Endothelial cell of umbilical vein (primary cell): ENCODE data around the gene DIAPH3. TPM values are rescaled to one million over a fixed set of nuclear protein-coding genes. Genes with fewer than 3 reads are reported as not detected.

Source experiments
- BruUV-seq: library from RNA; stranded (reverse); fragments of 400-500 nt; replicated peaks from 2 replicates; lab custom pipeline; 2021; lab: Mats Ljungman, UMichigan
- CTCF ChIA-PET: fragments of 300-600, 350-600 bp; sonication (Branson Sonifier 250); formaldehyde crosslinking; loops from one replicate; lab custom pipeline; 2021; ENCODE audit warnings: antibody characterized with exemption, inconsistent platforms; lab: Charles Lee
- POLR2A ChIA-PET: fragments of 300-600, 350-600 bp; sonication (Branson Sonifier 250); formaldehyde crosslinking; loops from one replicate; lab custom pipeline; 2021; ENCODE audit warnings: antibody characterized with exemption, inconsistent platforms; lab: Charles Lee
- DNase-seq: peaks from one replicate; pipeline ENCODE4 v3.0.0-alpha.2; 2011; ENCODE audit warnings: low read depth, low spot score
- FAIRE-seq: peaks from 2 replicates; lab custom pipeline; 2011; peaks lifted over from hg19 to GRCh38; lab: Jason Lieb, UNC
- H2AFZ ChIP-seq: 2 replicates; pipeline ENCODE4 v1.6.0; 2012; ENCODE audit warnings: low read depth, low read length, control low read depth, inconsistent platforms
- H3K27ac ChIP-seq: 2 replicates; pipeline ENCODE4 v1.5.1; 2011; ENCODE audit warnings: low read depth, mild to moderate bottlenecking, control low read depth, low read length, moderate library complexity; ENCODE audit not compliant: insufficient read depth
- H3K27me3 ChIP-seq, 2 experiments: 2 replicates each; pipeline versions ENCODE4 v1.6.0 to v1.6.1; 2011; ENCODE audit warnings: low read length in 2 of 2, mixed read lengths in 1 of 2; ENCODE audit not compliant: control insufficient read depth in 2 of 2, insufficient read depth in 2 of 2
- H3K36me3 ChIP-seq, 2 experiments: 2 replicates in 1 of 2; 3 replicates in 1 of 2; pipeline ENCODE4 v1.5.1; 2011; ENCODE audit warnings: low read length in 2 of 2, mild to moderate bottlenecking in 1 of 2, moderate library complexity in 1 of 2; ENCODE audit not compliant: control insufficient read depth in 2 of 2, insufficient read depth in 2 of 2; ENCODE audit errors: extremely low read depth in 1 of 2
- H3K4me1 ChIP-seq: 3 replicates; pipeline ENCODE4 v1.5.1; 2011; ENCODE audit warnings: mild to moderate bottlenecking, low read length; ENCODE audit not compliant: control insufficient read depth, insufficient read depth; ENCODE audit errors: extremely low read depth
- H3K4me2 ChIP-seq: 2 replicates; pipeline ENCODE4 v1.6.1; 2011; ENCODE audit warnings: low read length, control low read depth, mixed read lengths; ENCODE audit not compliant: insufficient read depth
- H3K4me3 ChIP-seq, 3 experiments: fragments of 200-600 bp in 1 of 3; sonication (generic), shearing (Covaris generic) in 1 of 3; replicated peaks in 1 of 3; 2 replicates each; pipeline ENCODE4 v1.5.1; 2011 to 2016; ENCODE audit warnings: control low read depth in 3 of 3, low read length in 3 of 3, mild to moderate bottlenecking in 2 of 3, inconsistent platforms in 1 of 3, low read depth in 1 of 3, moderate library complexity in 1 of 3; ENCODE audit not compliant: insufficient read depth in 1 of 3
- H3K79me2 ChIP-seq: 2 replicates; pipeline ENCODE4 v1.6.0; 2012; ENCODE audit warnings: low read length, inconsistent platforms; ENCODE audit not compliant: control insufficient read depth, insufficient read depth
- H3K9ac ChIP-seq: replicated peaks from 2 replicates; pipeline ENCODE3; 2011; ENCODE audit warnings: low read length, control low read depth; ENCODE audit not compliant: insufficient read depth; ENCODE audit errors: extremely low read depth
- H3K9me1 ChIP-seq: replicated peaks from 3 replicates; pipeline ENCODE4 v1.6.0; 2011; ENCODE audit warnings: mild to moderate bottlenecking, low read length; ENCODE audit not compliant: control insufficient read depth, insufficient read depth; ENCODE audit errors: extremely low read depth
- H3K9me3 ChIP-seq: replicated peaks from 2 replicates; pipeline ENCODE4 v1.5.1; 2012; ENCODE audit warnings: low read length, inconsistent platforms; ENCODE audit not compliant: control insufficient read depth, insufficient read depth
- H4K20me1 ChIP-seq: replicated peaks from 2 replicates; pipeline ENCODE3; 2011; ENCODE audit warnings: mild to moderate bottlenecking, low read length; ENCODE audit not compliant: control insufficient read depth, insufficient read depth; ENCODE audit errors: extremely low read depth
- FOS ChIP-seq: IDR thresholded peaks from 2 replicates; pipeline ENCODE4 v1.6.1; 2011; ENCODE audit warnings: mild to moderate bottlenecking, low read length, moderate library complexity, borderline replicate concordance; ENCODE audit not compliant: insufficient read depth
- GATA2 ChIP-seq: IDR thresholded peaks from 2 replicates; pipeline ENCODE4 v1.7.0; 2011; ENCODE audit warnings: low read depth, mild to moderate bottlenecking, moderate library complexity, mixed read lengths, low read length; ENCODE audit not compliant: insufficient read length, insufficient read depth
- JUN ChIP-seq: IDR thresholded peaks from 2 replicates; pipeline ENCODE4 v1.6.1; 2011; ENCODE audit warnings: borderline replicate concordance, low read depth; ENCODE audit not compliant: insufficient read length, insufficient read depth
- MYC ChIP-seq: IDR thresholded peaks from one replicate; pipeline ENCODE4 v1.6.1; 2011; ENCODE audit warnings: mild to moderate bottlenecking, low read depth, low read length
- POLR2A ChIP-seq: IDR thresholded peaks from 2 replicates; pipeline ENCODE4 v1.6.1; 2012; ENCODE audit warnings: low read depth, mild to moderate bottlenecking, control low read depth, low read length
- POLR2AphosphoS5 ChIP-seq: IDR thresholded peaks from 2 replicates; pipeline ENCODE4 v1.6.1; 2012; ENCODE audit warnings: low read depth, mild to moderate bottlenecking, control low read depth, low read length, moderate library complexity; ENCODE audit not compliant: insufficient read depth
- dilution Hi-C: fragments of 300-500 bp; cut with MboI; formaldehyde crosslinking; loops from one replicate; pipeline ENCODE4 v1.15.0; 2019; ENCODE audit warnings: low sequenced_read_pairs; ENCODE audit not compliant: extremely low pct_ligation_motif_present
- intact Hi-C: fragments of 100-400 bp; cut with micrococcal nuclease; formaldehyde crosslinking; loops from one replicate; pipeline ENCODE4 v1.10.0; 2022
- polyA plus RNA-seq, 4 experiments: library from polyadenylated mRNA; depleted of rRNA in 3 of 4; stranded (reverse) in 3 of 4; unstranded in 1 of 4; fragments of >200 nt; gene quantifications; 2 replicates each; pipeline versions ENCODE4 v1.2.1 to v1.2.3, GENCODE V29; 2011 to 2012; ENCODE audit warnings: missing spikeins in 1 of 4
- total RNA-seq: library from RNA; stranded (reverse); gene quantifications from 2 replicates; pipeline ENCODE4 v1.2.3, GENCODE V29; 2021
- TF ChIP-seq, protein P1 (sequence below): IDR thresholded peaks from 2 replicates; pipeline ENCODE4 v1.6.1; 2011; ENCODE audit not compliant: insufficient read depth, insufficient read length
- TF ChIP-seq, protein P2 (sequence below), 2 donors: IDR thresholded peaks; 1 replicate in 1 of 2; 2 replicates in 1 of 2; pipeline ENCODE4 v1.5.1; 2011; ENCODE audit warnings: low read length in 2 of 2, mild to moderate bottlenecking in 2 of 2, moderate library complexity in 2 of 2, control low read depth in 1 of 2, inconsistent platforms in 1 of 2, low read depth in 1 of 2; ENCODE audit not compliant: insufficient read depth in 1 of 2; ENCODE audit errors: extremely low read depth in 1 of 2

DIAPH3 gene
- total and polyA plus RNA-seq, 2 donors (not counting 3 experiments of a cell fraction or from before 2014, with no cell fraction given): 9.9 to 44.0 TPM

DNA sequence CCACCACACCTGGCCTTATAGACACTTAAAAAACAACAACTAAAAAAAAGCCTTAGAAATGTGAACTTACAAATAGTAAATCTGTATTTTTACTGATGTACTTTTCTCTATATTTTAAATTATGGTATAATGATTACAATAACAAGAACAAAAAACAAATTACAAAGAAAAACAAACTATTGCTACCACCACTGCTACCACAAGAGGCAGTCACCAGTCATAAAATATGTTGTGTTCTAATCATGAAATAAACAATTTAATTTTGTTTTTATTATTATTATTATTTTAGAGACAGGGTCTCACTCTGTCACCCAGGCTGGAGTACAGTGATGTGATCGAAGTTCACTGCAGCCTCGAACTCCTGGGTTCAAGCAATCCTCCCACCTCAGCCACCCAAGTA is 72.2 kb downstream of the DIAPH3 start:
- DNase-seq (no peak), FAIRE-seq (no peak)
- H3K9me1 ChIP-seq: no peaks in the 10 kb centered on the region
- H3K4me2 ChIP-seq: no peak overlapping the region
- ChIA-PET CTCF (no interaction called here), POLR2A (no interaction called here)
- TF ChIP-seq GATA2 (no peak), FOS (no peak), MYC (no peak), POLR2AphosphoS5 (no peak), JUN (no peak), POLR2A (no peak)
- TF ChIP-seq, protein P1, sequence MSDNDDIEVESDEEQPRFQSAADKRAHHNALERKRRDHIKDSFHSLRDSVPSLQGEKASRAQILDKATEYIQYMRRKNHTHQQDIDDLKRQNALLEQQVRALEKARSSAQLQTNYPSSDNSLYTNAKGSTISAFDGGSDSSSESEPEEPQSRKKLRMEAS: no peak
- TF ChIP-seq, protein P2, sequence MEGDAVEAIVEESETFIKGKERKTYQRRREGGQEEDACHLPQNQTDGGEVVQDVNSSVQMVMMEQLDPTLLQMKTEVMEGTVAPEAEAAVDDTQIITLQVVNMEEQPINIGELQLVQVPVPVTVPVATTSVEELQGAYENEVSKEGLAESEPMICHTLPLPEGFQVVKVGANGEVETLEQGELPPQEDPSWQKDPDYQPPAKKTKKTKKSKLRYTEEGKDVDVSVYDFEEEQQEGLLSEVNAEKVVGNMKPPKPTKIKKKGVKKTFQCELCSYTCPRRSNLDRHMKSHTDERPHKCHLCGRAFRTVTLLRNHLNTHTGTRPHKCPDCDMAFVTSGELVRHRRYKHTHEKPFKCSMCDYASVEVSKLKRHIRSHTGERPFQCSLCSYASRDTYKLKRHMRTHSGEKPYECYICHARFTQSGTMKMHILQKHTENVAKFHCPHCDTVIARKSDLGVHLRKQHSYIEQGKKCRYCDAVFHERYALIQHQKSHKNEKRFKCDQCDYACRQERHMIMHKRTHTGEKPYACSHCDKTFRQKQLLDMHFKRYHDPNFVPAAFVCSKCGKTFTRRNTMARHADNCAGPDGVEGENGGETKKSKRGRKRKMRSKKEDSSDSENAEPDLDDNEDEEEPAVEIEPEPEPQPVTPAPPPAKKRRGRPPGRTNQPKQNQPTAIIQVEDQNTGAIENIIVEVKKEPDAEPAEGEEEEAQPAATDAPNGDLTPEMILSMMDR (IDR thresholded peaks at IDR 0.05; ENCODE audit: extremely low read depth in 1 of 2, insufficient read depth in 1 of 2, low read depth in 1 of 2, low read length in 2 of 2): no peak
- H3K36me3 ChIP-seq: no peaks in the 10 kb centered on the region
- H3K4me1 ChIP-seq: no peaks in the 10 kb centered on the region
- no peak overlapping the region for H2AFZ ChIP-seq
- no peaks in the 10 kb centered on the region for H4K20me1 ChIP-seq
- intact Hi-C loops (no loop called here), dilution Hi-C loops (no loop called here)
- no peaks in the 10 kb centered on the region for H3K9me3 ChIP-seq
- H3K9ac ChIP-seq: no peak overlapping the region
- no peak overlapping the region for H3K4me3 ChIP-seq
- H3K79me2 ChIP-seq: peaks cover 24% of the 10 kb centered on the region
- H3K27me3 ChIP-seq: no peaks in the 10 kb centered on the region
- H3K27ac ChIP-seq: no peak overlapping the region
- BruUV-seq: no TSS peak
